HepG2 (cell line): ENCODE results near the gene SLAMF9. TPM values are rescaled to one million over a fixed set of nuclear protein-coding genes. Genes with fewer than 3 reads are reported as not detected.

Experiments used
- ATAC-seq: fragments of 200-7000 bp; cut with Tn5 transposase; 3 replicates; pipeline ENCODE4 v1.9.1; 2020; ENCODE audit warnings: mild to moderate bottlenecking, moderate library complexity
- BruUV-seq: library from RNA; stranded (reverse); fragments of 400-500 nt; replicated peaks from 2 replicates; lab custom pipeline; 2021; lab: Mats Ljungman, UMichigan
- CTCF ChIA-PET: fragments of 300-600 bp; formaldehyde crosslinking; extraction: SDS; loops from one replicate; lab custom pipeline; 2021; ENCODE audit warnings: low total read pairs, inconsistent platforms, low intra/inter-chr PET ratio; lab: Yijun Ruan, JAX
- POLR2A ChIA-PET: fragments of 350-600 bp; sonication (Branson Sonifier 250); formaldehyde crosslinking; loops from one replicate; lab custom pipeline; 2020; ENCODE audit warnings: antibody characterized with exemption, inconsistent platforms; lab: Yijun Ruan, JAX
- DNase-seq: peaks from one replicate; pipeline ENCODE4 v3.0.0-alpha.2; 2015; ENCODE audit warnings: low spot score
- FAIRE-seq: peaks from 3 replicates; lab custom pipeline; 2011; peaks lifted over from hg19 to GRCh38; lab: Jason Lieb, UNC
- H2AFZ ChIP-seq: one replicate; pipeline ENCODE4 v1.6.1; 2011; ENCODE audit warnings: low read length, inconsistent platforms
- H3K27ac ChIP-seq: fragments of 300-600 bp; 3 replicates; pipeline ENCODE4 v1.8.0; 2011; ENCODE audit warnings: mixed run types, mild to moderate bottlenecking, mixed read lengths, low read length, inconsistent platforms; ENCODE audit not compliant: insufficient read depth; ENCODE audit errors: extremely low read length
- H3K27me3 ChIP-seq, 2 experiments: fragments of 200-600 bp in 1 of 2; 2 replicates in 1 of 2; 3 replicates in 1 of 2; pipeline versions ENCODE4 v1.6.0 to v1.8.0; 2011; ENCODE audit warnings: low read length in 2 of 2, mild to moderate bottlenecking in 2 of 2, moderate library complexity in 2 of 2, inconsistent platforms in 1 of 2; ENCODE audit not compliant: insufficient read depth in 2 of 2, control insufficient read depth in 1 of 2
- H3K36me3 ChIP-seq, 2 experiments: fragments of 200-600 bp in 1 of 2; replicated peaks in 1 of 2; 2 replicates in 1 of 2; 3 replicates in 1 of 2; pipeline versions ENCODE4 v1.5.1 to v1.8.0; 2011; ENCODE audit warnings: low read length in 2 of 2, inconsistent platforms in 1 of 2; ENCODE audit not compliant: insufficient read depth in 2 of 2, control insufficient read depth in 1 of 2
- H3K4me1 ChIP-seq: 2 replicates; pipeline ENCODE4 v1.5.1; 2012; ENCODE audit warnings: low read length, inconsistent platforms; ENCODE audit not compliant: insufficient read depth
- H3K4me2 ChIP-seq: 2 replicates; pipeline ENCODE4 v1.6.0; 2011; ENCODE audit warnings: low read depth, low read length, inconsistent platforms
- H3K4me3 ChIP-seq, 3 experiments: fragments of 200-600 bp in 1 of 3; sonication (generic), shearing (Covaris generic) in 1 of 3; replicated peaks in 1 of 3; 2 replicates each; pipeline ENCODE4 v1.5.1; 2011 to 2016; ENCODE audit warnings: low read length in 3 of 3, inconsistent platforms in 2 of 3, low read depth in 2 of 3, mild to moderate bottlenecking in 2 of 3, control low read depth in 1 of 3, mixed read lengths in 1 of 3; ENCODE audit not compliant: insufficient read depth in 1 of 3
- H3K79me2 ChIP-seq: one replicate; pipeline ENCODE4 v1.6.1; 2011; ENCODE audit warnings: low read length, inconsistent platforms; ENCODE audit not compliant: insufficient read depth
- H3K9ac ChIP-seq: 2 replicates; pipeline ENCODE4 v1.6.0; 2011; ENCODE audit warnings: mild to moderate bottlenecking, low read depth, low read length, inconsistent platforms; ENCODE audit not compliant: insufficient read depth
- H3K9me3 ChIP-seq: 2 replicates; pipeline ENCODE4 v1.5.1; 2012; ENCODE audit warnings: mild to moderate bottlenecking, low read length
- H4K20me1 ChIP-seq: 2 replicates; pipeline ENCODE4 v1.6.0; 2011; ENCODE audit warnings: inconsistent platforms, mild to moderate bottlenecking, low read length, moderate library complexity; ENCODE audit not compliant: insufficient read depth
- ATRX ChIP-seq: sonication (generic); formaldehyde crosslinking; IDR thresholded peaks from 2 replicates; pipeline ENCODE4 v1.4.0; 2020; ENCODE audit warnings: missing genetic modification reagents, borderline replicate concordance
- GABPB1 ChIP-seq: IDR thresholded peaks from 2 replicates; pipeline ENCODE4 v1.6.1; 2016; ENCODE audit warnings: mild to moderate bottlenecking, missing genetic modification reagents, moderate library complexity, missing compliant biosample characterization
- NCOA1 ChIP-seq: sonication (generic); formaldehyde crosslinking; IDR thresholded peaks from 2 replicates; pipeline ENCODE4 v1.9.0; 2021; ENCODE audit warnings: missing genetic modification reagents
- PHB2 ChIP-seq: fragments of 450-650 bp; IDR thresholded peaks from 2 replicates; pipeline ENCODE4 v1.6.1; 2018; ENCODE audit not compliant: partially characterized antibody
- RFX1 ChIP-seq: fragments of 450-650 bp; IDR thresholded peaks from 2 replicates; pipeline ENCODE4 v1.6.1; 2017
- TGIF2 ChIP-seq: IDR thresholded peaks from 2 replicates; pipeline ENCODE4 v1.6.1; 2016; ENCODE audit warnings: control low read depth, missing compliant biosample characterization
- ZNF205 ChIP-seq: IDR thresholded peaks from 2 replicates; pipeline ENCODE4 v1.6.1; 2018; ENCODE audit warnings: missing biosample characterization, missing genetic modification reagents
- ZNF274 ChIP-seq: sonication (generic); formaldehyde crosslinking; IDR thresholded peaks from 2 replicates; pipeline ENCODE4 v1.5.1; 2020; ENCODE audit warnings: mild to moderate bottlenecking, missing genetic modification reagents
- ZNF383 ChIP-seq: sonication (generic); formaldehyde crosslinking; IDR thresholded peaks from 2 replicates; pipeline ENCODE4 v1.4.0; 2020; ENCODE audit warnings: missing genetic modification reagents, mild to moderate bottlenecking, borderline replicate concordance
- WGBS: methylation state at CpG from one replicate; pipeline ENCODE4 v1.1.6; 2017; ENCODE audit warnings: low lambda C conversion rate; 5-methylcytosine and 5-hydroxymethylcytosine counted together
- in situ Hi-C: cut with HindIII; loops from 2 replicates; pipeline ENCODE4 v1.10.0; 2017; ENCODE audit warnings: low pct_unique_long_range_greater_than_20kb; ENCODE audit not compliant: extremely low pct_ligation_motif_present
- intact Hi-C: fragments of 100-400 bp; cut with micrococcal nuclease; formaldehyde crosslinking; loops from one replicate; pipeline ENCODE4 v1.10.0; 2022; ENCODE audit not compliant: unreplicated experiment
- polyA plus RNA-seq, 8 experiments: library from polyadenylated mRNA; depleted of rRNA in 3 of 8; stranded (reverse) in 7 of 8; unstranded in 1 of 8; fragments of >200 nt; fragmentation: Illumina TruSeq in 4 of 8; extraction: Trizol in 4 of 8; gene quantifications; 2 replicates each; pipeline versions ENCODE4 v1.2.1 to v1.2.3, GENCODE V29; 2011 to 2016; ENCODE audit warnings: low read depth in 4 of 8, missing spikeins in 1 of 8, mixed read lengths in 1 of 8; ENCODE audit not compliant: insufficient read depth in 1 of 8
- total RNA-seq, 5 experiments: library from RNA; depleted of rRNA; stranded (reverse); fragments of >200 nt; fragmentation: Illumina TruSeq; extraction: Trizol; gene quantifications; 2 replicates each; pipeline ENCODE4 v1.2.3, GENCODE V29; 2016; ENCODE audit warnings: low read depth in 1 of 5
- TF ChIP-seq, protein P1 (sequence below): sonication (generic); formaldehyde crosslinking; IDR thresholded peaks from 2 replicates; pipeline ENCODE4 v1.4.0; 2020; ENCODE audit warnings: mild to moderate bottlenecking, missing genetic modification reagents

The SLAMF9 gene
- total and polyA plus RNA-seq, 2 of the 13 experiments (the other 11 are each of a cell fraction or from before 2014, with no cell fraction given): 0.82 TPM; not detected in 1

DNA sequence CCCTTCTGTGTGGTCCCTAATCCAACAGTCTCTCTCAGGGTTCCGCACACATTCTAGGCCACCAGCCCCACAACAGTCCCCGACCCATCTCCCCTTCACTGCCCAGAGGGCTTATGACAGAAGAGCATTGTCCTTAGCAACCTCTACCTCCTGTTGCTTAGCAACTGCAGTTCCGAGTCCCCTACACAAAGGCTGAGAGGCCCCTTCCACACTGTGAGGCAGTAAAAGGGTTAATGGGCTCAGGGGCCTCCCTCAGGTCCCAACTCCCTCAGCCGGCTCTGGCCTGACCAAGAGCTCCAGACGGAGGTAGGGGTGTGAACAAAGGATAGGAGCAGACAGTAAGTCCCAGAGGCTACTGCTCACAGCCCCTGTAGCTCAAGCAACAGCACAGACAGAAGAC lies 12.9 kb downstream of the SLAMF9 start:
- TF ChIP-seq ATRX (CRISPR knock-in tag) (no peak), RFX1 (peak; percentile 35; the same call in 1 of the 2 replicates), ZNF383 (no peak), PHB2 (no peak), TGIF2 (CRISPR knock-in tag) (no peak)
- Histone ChIP-seq H3K9me3 (no peaks in the 10 kb centered on the region), H3K27ac (no peak overlapping the region), H3K4me1 (peaks cover 24% of the 10 kb centered on the region), H3K27me3 (peaks cover 12 to 78% of the 10 kb centered on the region in 2 experiments; a peak in 4 of 5 replicates), H3K36me3 (no peaks in the 10 kb centered on the region), H3K79me2 (no peaks in the 10 kb centered on the region), H3K4me3 (no peak overlapping the region), H3K4me2 (no peak overlapping the region), H3K9ac (no peak overlapping the region), H4K20me1 (no peaks in the 10 kb centered on the region), H2AFZ (no peak overlapping the region)
- ChIA-PET CTCF (no interaction called here), POLR2A (no interaction called here)
- intact Hi-C loops (no loop called here), in situ Hi-C loops (no loop called here)
- no peak for FAIRE-seq
- whole genome bisulfite sequencing: 29% methylated on average over 5 of the region's 5 CpGs
- DNase-seq: no peak
- no peak for ATAC-seq
- no TSS peak for BruUV-seq

DNA sequence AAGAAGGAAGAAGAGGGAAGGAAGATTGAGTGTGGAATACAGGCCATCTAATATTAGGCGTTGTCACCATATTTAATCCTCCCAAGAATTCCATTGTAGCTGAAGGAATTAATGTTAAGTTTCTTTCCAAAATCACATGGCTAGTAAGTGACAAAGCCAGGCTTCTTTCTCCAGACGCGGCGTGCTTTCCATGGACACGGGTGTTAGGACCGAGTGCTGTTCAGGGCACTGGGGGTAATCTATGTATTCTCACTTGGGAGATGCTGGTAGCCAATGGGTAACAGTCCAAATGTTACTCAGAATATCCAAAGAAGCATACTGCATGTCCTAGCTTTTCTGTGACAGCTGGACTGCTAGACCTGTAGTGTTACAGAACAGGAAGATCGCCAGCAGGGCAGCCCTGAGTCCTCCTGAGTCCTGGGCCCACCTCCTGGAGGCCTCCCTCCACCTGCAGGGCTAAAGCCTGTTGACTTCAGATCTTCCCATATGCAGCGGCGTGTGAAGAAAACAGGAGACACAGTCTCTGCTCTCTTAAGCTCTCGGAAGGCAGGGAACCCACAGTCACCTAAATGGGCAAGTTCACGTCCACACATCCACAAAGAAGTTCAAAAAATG lies 13.9 kb downstream of the SLAMF9 start:
- CTCF ChIA-PET: no interaction called here
- H3K9ac ChIP-seq: no peak overlapping the region
- no peak overlapping the region for H3K27ac ChIP-seq
- intact Hi-C loops (no loop called here), in situ Hi-C loops (no loop called here)
- no peaks in the 10 kb centered on the region for H4K20me1 ChIP-seq
- DNase-seq (no peak), ATAC-seq (no peak), FAIRE-seq (no peak)
- peaks cover 14% of the 10 kb centered on the region for H3K4me1 ChIP-seq
- peaks cover 12 to 73% of the 10 kb centered on the region in 2 experiments; a peak in 4 of 5 replicates for H3K27me3 ChIP-seq
- no peaks in the 10 kb centered on the region for H3K36me3 ChIP-seq
- H3K79me2 ChIP-seq: no peaks in the 10 kb centered on the region
- POLR2A ChIA-PET: no interaction called here
- no peak overlapping the region for H3K4me3 ChIP-seq
- no TSS peak for BruUV-seq
- no peak overlapping the region for H3K4me2 ChIP-seq
- H3K9me3 ChIP-seq: no peaks in the 10 kb centered on the region
- 55% methylated on average over 10 of the region's 11 CpGs for WGBS
- no peak overlapping the region for H2AFZ ChIP-seq
- no peak for TF ChIP-seq ZNF274 (CRISPR knock-in tag)
- no peak for TF ChIP-seq ZNF205 (CRISPR knock-in tag)
- no peak for TF ChIP-seq NCOA1
- TF ChIP-seq, protein P1, sequence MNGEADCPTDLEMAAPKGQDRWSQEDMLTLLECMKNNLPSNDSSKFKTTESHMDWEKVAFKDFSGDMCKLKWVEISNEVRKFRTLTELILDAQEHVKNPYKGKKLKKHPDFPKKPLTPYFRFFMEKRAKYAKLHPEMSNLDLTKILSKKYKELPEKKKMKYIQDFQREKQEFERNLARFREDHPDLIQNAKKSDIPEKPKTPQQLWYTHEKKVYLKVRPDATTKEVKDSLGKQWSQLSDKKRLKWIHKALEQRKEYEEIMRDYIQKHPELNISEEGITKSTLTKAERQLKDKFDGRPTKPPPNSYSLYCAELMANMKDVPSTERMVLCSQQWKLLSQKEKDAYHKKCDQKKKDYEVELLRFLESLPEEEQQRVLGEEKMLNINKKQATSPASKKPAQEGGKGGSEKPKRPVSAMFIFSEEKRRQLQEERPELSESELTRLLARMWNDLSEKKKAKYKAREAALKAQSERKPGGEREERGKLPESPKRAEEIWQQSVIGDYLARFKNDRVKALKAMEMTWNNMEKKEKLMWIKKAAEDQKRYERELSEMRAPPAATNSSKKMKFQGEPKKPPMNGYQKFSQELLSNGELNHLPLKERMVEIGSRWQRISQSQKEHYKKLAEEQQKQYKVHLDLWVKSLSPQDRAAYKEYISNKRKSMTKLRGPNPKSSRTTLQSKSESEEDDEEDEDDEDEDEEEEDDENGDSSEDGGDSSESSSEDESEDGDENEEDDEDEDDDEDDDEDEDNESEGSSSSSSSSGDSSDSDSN (CRISPR knock-in tag): no peak
- no peak for TF ChIP-seq GABPB1 (CRISPR knock-in tag)
